NT2/D1 (cell line): ENCODE results near the gene GPR149.

Source experiments
- SUZ12 ChIP-seq: IDR thresholded peaks from 2 replicates; pipeline ENCODE4 v1.6.1; 2011; ENCODE audit not compliant: insufficient read length, insufficient read depth; ENCODE audit errors: extremely low read depth
- ZNF274 ChIP-seq: IDR thresholded peaks from 2 replicates; pipeline ENCODE4 v1.6.1; 2011; ENCODE audit warnings: mild to moderate bottlenecking, low read depth, low read length

GRCh38 chr3:154307363-154307762, 122.6 kb downstream of the GPR149 start:
- TF ChIP-seq ZNF274 (no peak), SUZ12 (no peak)
